ENCODE measurements around the gene LRRIQ4.

Gene LRRIQ4

DNA sequence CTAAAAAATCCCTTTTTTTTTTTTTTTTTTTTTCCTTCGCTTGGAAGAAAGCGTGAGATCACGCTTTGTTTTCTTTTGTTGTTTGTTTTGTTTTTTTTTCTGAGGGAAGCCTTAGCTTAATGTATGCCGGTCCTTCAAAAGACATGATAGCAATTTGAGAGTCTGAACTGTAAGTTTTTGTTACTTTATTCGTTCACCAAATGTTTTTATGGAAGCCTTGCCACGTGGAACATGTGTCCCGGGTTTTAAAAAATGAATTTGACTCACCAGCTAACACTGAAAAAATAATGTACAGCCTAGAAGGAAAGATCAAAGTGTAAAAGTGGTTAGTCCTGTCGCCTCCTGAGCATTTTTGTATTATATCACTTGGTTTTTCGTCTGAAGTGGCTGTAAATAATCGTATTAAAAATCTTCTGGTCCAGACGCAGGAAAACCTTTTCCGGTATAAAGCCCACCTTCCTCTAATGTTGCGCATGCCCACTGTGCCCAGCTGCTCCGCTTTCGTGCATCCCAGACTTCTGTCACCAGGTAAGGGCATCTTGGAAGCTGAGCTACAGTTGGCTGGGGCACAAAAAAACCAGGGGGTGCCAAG, 40.3 kb upstream of the LRRIQ4 start:
- Histone ChIP-seq H3K36me3 (ENCODE audit: control insufficient read depth in 4 of 4, insufficient read depth in 4 of 4, low read length in 3 of 4) (peaks cover 6 to 22% (median 12%) of the 10 kb centered on the region in 4 experiments), H3K27me3 (replicated peaks in 2 of 5; ENCODE audit: control insufficient read depth in 4 of 5, insufficient read depth in 5 of 5, low read length in 4 of 5) (no peaks in the 10 kb centered on the region), H3K9me3 (ENCODE audit: control extremely low read depth in 1 of 5, control insufficient read depth in 4 of 5, insufficient read depth in 2 of 5, low read depth in 1 of 5, low read length in 4 of 5) (no peaks in the 10 kb centered on the region), H3K4me3 (ENCODE audit: control insufficient read depth in 1 of 7, extremely low read depth in 1 of 7, insufficient read depth in 4 of 7, low read depth in 2 of 7, low read length in 6 of 7) (peak overlapping the region; percentile 83 to 98 (median 95)), H3K4me1 (ENCODE audit: control extremely low read depth in 1 of 4, control insufficient read depth in 4 of 4, insufficient read depth in 4 of 4, low read length in 3 of 4) (peaks cover 9 to 37% (median 16%) of the 10 kb centered on the region in 4 experiments), H3K27ac (ENCODE audit: insufficient read depth in 1 of 2, low read depth in 1 of 2, low read length in 2 of 2, poor library complexity in 1 of 2, severe bottlenecking in 2 of 2) (peak overlapping the region; percentile 95 to 99)
- 2% methylated on average over 10 of the region's 15 CpGs for WGBS (ENCODE audit: insufficient coverage)
- CTCF ChIA-PET: interaction anchor here (1.4 to 3.5 kb wide), 4 partner anchors 10 to 632 kb away, joined by 3 to 25 read pairs (median 4); no protein-coding TSS in a partner anchor
- POLR2A ChIA-PET: interaction anchor here (0.6 to 1.8 kb wide), 6 partner anchors 9 to 195 kb away, joined by 3 to 12 read pairs (median 4); partner anchors contain the start of genes LRRC34, LRRIQ4 and SEC62
- peak in 1 of 3 donors; percentile 80 for DNase-seq

DNA sequence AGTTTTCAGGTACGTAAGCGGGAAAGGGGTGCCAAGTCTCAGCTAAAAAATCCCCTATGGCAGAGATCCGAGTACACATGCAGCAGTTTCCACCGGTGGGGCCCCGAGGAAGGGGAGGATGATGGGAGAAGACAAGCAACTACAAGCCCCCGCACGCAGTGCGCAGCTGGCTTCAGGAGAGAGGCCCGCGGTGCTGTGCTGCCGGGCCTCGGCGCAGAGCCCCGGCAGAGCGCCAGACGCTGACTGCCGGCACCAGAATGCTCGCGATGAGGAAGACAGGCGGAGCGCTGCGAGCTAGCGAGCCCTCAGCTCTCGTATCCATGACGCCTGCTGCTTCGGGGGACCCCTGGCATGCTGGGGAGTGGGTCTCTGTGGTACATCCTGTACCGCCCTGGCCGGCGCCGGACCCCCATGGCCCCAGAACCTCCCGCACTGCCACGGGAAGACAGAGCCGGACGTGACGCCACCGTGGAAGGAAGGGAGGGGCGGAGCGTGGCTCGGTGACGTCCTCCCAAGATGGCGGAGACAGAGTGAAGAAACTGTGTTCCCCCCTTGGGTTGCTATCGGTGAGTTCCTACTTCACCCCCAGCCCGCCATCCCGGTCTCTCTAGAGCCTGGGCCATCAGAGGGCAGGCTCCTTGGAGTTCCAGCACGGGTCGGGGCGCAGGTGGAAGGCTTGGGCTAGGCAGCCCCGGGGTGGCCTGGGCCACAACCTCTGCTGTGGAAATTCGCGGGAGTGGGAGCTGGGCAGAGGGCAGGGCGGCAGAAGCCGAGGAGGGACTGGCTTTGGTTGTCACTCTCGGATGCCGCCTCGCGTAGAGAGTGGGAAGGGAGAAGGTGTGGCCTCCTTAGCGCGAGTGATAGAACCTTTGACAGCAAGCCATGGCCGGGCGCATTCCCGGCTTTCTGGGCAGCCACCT, 39.5 kb upstream of the LRRIQ4 start, which contains the start of gene MYNN:
Gene MYNN (plus strand): TSS at position 500 of the 920 bp plus-strand sequence. CDS start 900 bp downstream, outside the sequence.
- no peaks in the 10 kb centered on the region for H3K27me3 ChIP-seq (replicated peaks in 2 of 5; ENCODE audit: control insufficient read depth in 4 of 5, insufficient read depth in 5 of 5, low read length in 4 of 5)
- no peaks in the 10 kb centered on the region for H3K9me3 ChIP-seq (ENCODE audit: control extremely low read depth in 1 of 5, control insufficient read depth in 4 of 5, insufficient read depth in 2 of 5, low read depth in 1 of 5, low read length in 4 of 5)
- H3K4me3 ChIP-seq (ENCODE audit: control insufficient read depth in 1 of 7, extremely low read depth in 1 of 7, insufficient read depth in 4 of 7, low read depth in 2 of 7, low read length in 6 of 7): peak within 1 kb of the TSS; percentile 83 to 98 (median 95)
- CTCF ChIA-PET: interaction anchor here (1.4 to 3.5 kb wide), 4 partner anchors 10 to 633 kb away, joined by 3 to 25 read pairs (median 4); no protein-coding TSS in a partner anchor
- peaks cover 9 to 37% (median 16%) of the 10 kb centered on the region in 4 experiments for H3K4me1 ChIP-seq (ENCODE audit: control extremely low read depth in 1 of 4, control insufficient read depth in 4 of 4, insufficient read depth in 4 of 4, low read length in 3 of 4)
- H3K36me3 ChIP-seq (ENCODE audit: control insufficient read depth in 4 of 4, insufficient read depth in 4 of 4, low read length in 3 of 4): peaks cover 10 to 30% (median 18%) of the 10 kb centered on the region in 4 experiments
- H3K27ac ChIP-seq (ENCODE audit: insufficient read depth in 1 of 2, low read depth in 1 of 2, low read length in 2 of 2, poor library complexity in 1 of 2, severe bottlenecking in 2 of 2): peak within 1 kb of the TSS; percentile 95 to 99
- DNase-seq: peak; percentile 95 to 96 (median 96)
- POLR2A ChIA-PET: interaction anchor here (1.1 to 1.8 kb wide), 4 partner anchors 9 to 194 kb away, joined by 4 to 12 read pairs (median 5); partner anchors contain the start of genes LRRC34, LRRIQ4 and SEC62
- 0% methylated on average over 43 of the region's 61 CpGs for WGBS (ENCODE audit: insufficient coverage)

DNA sequence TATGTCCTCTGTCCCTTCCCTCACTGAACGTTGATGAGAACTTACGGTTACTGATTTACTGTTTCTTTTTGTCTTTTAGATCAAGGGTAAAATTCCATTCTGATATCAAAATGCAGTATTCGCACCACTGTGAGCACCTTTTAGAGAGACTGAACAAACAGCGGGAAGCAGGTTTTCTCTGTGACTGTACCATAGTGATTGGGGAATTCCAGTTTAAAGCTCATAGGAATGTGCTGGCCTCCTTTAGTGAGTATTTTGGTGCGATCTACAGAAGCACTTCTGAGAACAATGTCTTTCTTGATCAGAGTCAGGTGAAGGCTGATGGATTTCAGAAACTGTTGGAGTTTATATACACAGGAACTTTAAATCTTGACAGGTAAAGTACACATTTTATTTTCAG, 38.5 kb upstream of the LRRIQ4 start:
- peak overlapping the region in 6 of 7 experiments; percentile 86 to 98 (median 96) for H3K4me3 ChIP-seq (ENCODE audit: control insufficient read depth in 1 of 7, extremely low read depth in 1 of 7, insufficient read depth in 4 of 7, low read depth in 2 of 7, low read length in 6 of 7)
- peaks cover 9 to 37% (median 16%) of the 10 kb centered on the region in 4 experiments for H3K4me1 ChIP-seq (ENCODE audit: control extremely low read depth in 1 of 4, control insufficient read depth in 4 of 4, insufficient read depth in 4 of 4, low read length in 3 of 4)
- WGBS (ENCODE audit: insufficient coverage): 100% methylated on average over 1 of the region's 5 CpGs
- no peaks in the 10 kb centered on the region for H3K27me3 ChIP-seq (replicated peaks in 2 of 5; ENCODE audit: control insufficient read depth in 4 of 5, insufficient read depth in 5 of 5, low read length in 4 of 5)
- peaks cover 10 to 38% (median 25%) of the 10 kb centered on the region in 4 experiments for H3K36me3 ChIP-seq (ENCODE audit: control insufficient read depth in 4 of 4, insufficient read depth in 4 of 4, low read length in 3 of 4)
- ChIA-PET POLR2A (no interaction called here), CTCF (interaction anchor here (1.0 to 3.5 kb wide), 2 partner anchors 12 to 38 kb away, joined by 4 to 25 read pairs; partner anchors contain the start of genes LRRC34 and LRRIQ4)
- no peaks in the 10 kb centered on the region for H3K9me3 ChIP-seq (ENCODE audit: control extremely low read depth in 1 of 5, control insufficient read depth in 4 of 5, insufficient read depth in 2 of 5, low read depth in 1 of 5, low read length in 4 of 5)
- DNase-seq: no peak
- peak overlapping the region; percentile 95 to 99 for H3K27ac ChIP-seq (ENCODE audit: insufficient read depth in 1 of 2, low read depth in 1 of 2, low read length in 2 of 2, poor library complexity in 1 of 2, severe bottlenecking in 2 of 2)

DNA sequence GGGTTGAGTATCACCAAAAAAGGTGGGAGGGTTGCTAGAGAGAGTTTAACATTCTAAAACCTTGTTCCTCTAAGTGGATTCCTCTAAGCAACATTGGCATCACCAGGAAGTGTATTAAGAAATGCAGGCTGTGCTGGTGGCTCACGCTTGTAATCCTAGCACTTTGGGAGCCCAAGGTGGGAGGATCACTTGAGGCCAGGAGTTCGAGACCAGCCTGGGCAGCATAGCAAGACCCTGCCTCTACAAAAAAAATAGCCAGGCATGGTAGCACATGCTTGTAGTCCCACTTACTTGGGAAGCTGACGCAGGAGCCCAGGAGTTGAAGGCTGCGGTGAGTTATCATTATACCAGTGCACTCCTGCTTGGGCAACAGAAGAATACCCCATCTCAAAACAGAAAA, 34.8 kb upstream of the LRRIQ4 start:
- ChIA-PET CTCF (interaction anchor here (0.8 to 1.9 kb wide), 3 partner anchors 12 to 307 kb away, joined by 3 to 7 read pairs (median 4); no protein-coding TSS in a partner anchor), POLR2A (no interaction called here)
- no peak overlapping the region for H3K4me3 ChIP-seq (ENCODE audit: control insufficient read depth in 1 of 7, extremely low read depth in 1 of 7, insufficient read depth in 4 of 7, low read depth in 2 of 7, low read length in 6 of 7)
- H3K36me3 ChIP-seq (ENCODE audit: control insufficient read depth in 4 of 4, insufficient read depth in 4 of 4, low read length in 3 of 4): peaks cover 18 to 58% (median 50%) of the 10 kb centered on the region in 4 experiments
- no peaks in the 10 kb centered on the region for H3K27me3 ChIP-seq (replicated peaks in 2 of 5; ENCODE audit: control insufficient read depth in 4 of 5, insufficient read depth in 5 of 5, low read length in 4 of 5)
- no peak for DNase-seq
- 94% methylated on average over 3 of the region's 4 CpGs for WGBS (ENCODE audit: insufficient coverage)
- no peak overlapping the region for H3K27ac ChIP-seq (ENCODE audit: insufficient read depth in 1 of 2, low read depth in 1 of 2, low read length in 2 of 2, poor library complexity in 1 of 2, severe bottlenecking in 2 of 2)
- H3K4me1 ChIP-seq (ENCODE audit: control extremely low read depth in 1 of 4, control insufficient read depth in 4 of 4, insufficient read depth in 4 of 4, low read length in 3 of 4): peaks cover 7 to 25% (median 17%) of the 10 kb centered on the region in 4 experiments
- no peaks in the 10 kb centered on the region for H3K9me3 ChIP-seq (ENCODE audit: control extremely low read depth in 1 of 5, control insufficient read depth in 4 of 5, insufficient read depth in 2 of 5, low read depth in 1 of 5, low read length in 4 of 5)

DNA sequence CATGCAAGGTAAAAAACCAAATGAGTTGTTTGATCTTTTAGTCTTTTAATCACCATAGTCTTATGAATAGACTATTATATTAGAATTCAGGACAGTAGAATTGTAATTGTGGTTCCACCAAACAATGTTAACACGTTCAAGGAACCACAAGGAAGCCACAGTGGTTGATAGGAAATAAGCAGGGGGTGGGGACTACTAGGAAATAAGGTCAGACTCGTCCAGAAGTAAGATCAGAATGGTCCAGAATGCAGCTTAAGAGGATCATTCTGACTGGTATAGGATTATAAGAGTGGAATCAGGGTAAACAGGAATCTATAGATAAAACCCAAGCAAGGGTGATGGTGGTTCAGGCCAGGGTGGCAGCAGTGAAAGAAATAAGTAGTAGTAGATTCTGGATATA, 31.9 kb upstream of the LRRIQ4 start:
- ChIA-PET POLR2A (no interaction called here), CTCF (interaction anchor here (1.5 to 2.0 kb wide), 2 partner anchors 13 to 17 kb away, joined by 5 read pairs; no protein-coding TSS in a partner anchor)
- DNase-seq: no peak
- Histone ChIP-seq H3K4me3 (ENCODE audit: control insufficient read depth in 1 of 7, extremely low read depth in 1 of 7, insufficient read depth in 4 of 7, low read depth in 2 of 7, low read length in 6 of 7) (no peak overlapping the region), H3K4me1 (ENCODE audit: control extremely low read depth in 1 of 4, control insufficient read depth in 4 of 4, insufficient read depth in 4 of 4, low read length in 3 of 4) (peaks cover 0 to 9% (median 3%) of the 10 kb centered on the region in 4 experiments), H3K36me3 (ENCODE audit: control insufficient read depth in 4 of 4, insufficient read depth in 4 of 4, low read length in 3 of 4) (peaks cover 19 to 64% (median 53%) of the 10 kb centered on the region in 4 experiments), H3K9me3 (ENCODE audit: control extremely low read depth in 1 of 5, control insufficient read depth in 4 of 5, insufficient read depth in 2 of 5, low read depth in 1 of 5, low read length in 4 of 5) (no peaks in the 10 kb centered on the region), H3K27me3 (replicated peaks in 2 of 5; ENCODE audit: control insufficient read depth in 4 of 5, insufficient read depth in 5 of 5, low read length in 4 of 5) (no peaks in the 10 kb centered on the region), H3K27ac (ENCODE audit: insufficient read depth in 1 of 2, low read depth in 1 of 2, low read length in 2 of 2, poor library complexity in 1 of 2, severe bottlenecking in 2 of 2) (no peak overlapping the region)
- 0% methylated on average over 2 of the region's 2 CpGs for WGBS (ENCODE audit: insufficient coverage)

DNA sequence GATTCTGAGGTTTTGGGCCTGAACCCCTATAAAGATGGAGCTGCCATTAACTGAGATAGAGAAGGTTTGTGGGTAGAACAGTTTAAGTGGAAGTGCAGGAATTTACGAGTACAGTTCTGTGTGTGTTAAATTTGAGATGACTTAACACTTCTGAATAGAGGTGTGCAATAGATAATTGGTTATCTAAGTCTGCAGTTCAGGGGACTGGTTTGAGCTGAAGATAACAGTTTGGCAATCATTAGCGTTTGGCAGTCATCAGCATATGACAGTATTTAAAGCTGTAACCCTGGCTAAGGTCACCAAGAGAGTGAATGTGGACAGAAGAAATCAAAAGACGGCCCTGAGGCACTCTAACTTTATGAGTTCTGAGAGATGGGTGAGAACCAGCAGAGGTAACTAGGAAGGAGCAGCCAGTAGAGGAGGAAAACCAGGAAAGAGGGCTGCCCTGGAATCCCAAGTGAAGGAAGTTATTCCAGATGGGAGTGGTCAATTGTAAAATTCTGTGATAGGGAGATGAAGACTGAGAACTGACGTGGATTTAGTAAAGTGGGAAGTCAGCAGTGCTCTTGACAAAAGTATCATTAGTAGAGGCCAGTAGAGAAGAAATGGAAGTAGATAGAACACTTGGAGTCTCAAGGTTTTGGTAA, 31.3 kb upstream of the LRRIQ4 start:
- peaks cover 17 to 68% (median 54%) of the 10 kb centered on the region in 4 experiments for H3K36me3 ChIP-seq (ENCODE audit: control insufficient read depth in 4 of 4, insufficient read depth in 4 of 4, low read length in 3 of 4)
- 100% methylated on average over 4 of the region's 4 CpGs for WGBS (ENCODE audit: insufficient coverage)
- no peaks in the 10 kb centered on the region for H3K9me3 ChIP-seq (ENCODE audit: control extremely low read depth in 1 of 5, control insufficient read depth in 4 of 5, insufficient read depth in 2 of 5, low read depth in 1 of 5, low read length in 4 of 5)
- H3K4me1 ChIP-seq (ENCODE audit: control extremely low read depth in 1 of 4, control insufficient read depth in 4 of 4, insufficient read depth in 4 of 4, low read length in 3 of 4): peaks cover 0 to 4% (median 3%) of the 10 kb centered on the region in 4 experiments
- peak in 1 of 3 donors; percentile 30 for DNase-seq
- H3K4me3 ChIP-seq (ENCODE audit: control insufficient read depth in 1 of 7, extremely low read depth in 1 of 7, insufficient read depth in 4 of 7, low read depth in 2 of 7, low read length in 6 of 7): no peak overlapping the region
- POLR2A ChIA-PET: no interaction called here
- no peaks in the 10 kb centered on the region for H3K27me3 ChIP-seq (replicated peaks in 2 of 5; ENCODE audit: control insufficient read depth in 4 of 5, insufficient read depth in 5 of 5, low read length in 4 of 5)
- H3K27ac ChIP-seq (ENCODE audit: insufficient read depth in 1 of 2, low read depth in 1 of 2, low read length in 2 of 2, poor library complexity in 1 of 2, severe bottlenecking in 2 of 2): no peak overlapping the region
- CTCF ChIA-PET: interaction anchor here (1.5 to 2.0 kb wide), 2 partner anchors 13 to 18 kb away, joined by 5 read pairs; no protein-coding TSS in a partner anchor
